ENCODE data around the gene ISLR2.

ISLR2 gene

GRCh38 chr15:74175271-74176191, 45.1 kb downstream of the ISLR2 start:
- DNase-seq (ENCODE audit: insufficient read length, low spot score) (no peak), FAIRE-seq (no peak)

- DNase-seq (ENCODE audit: insufficient read length, low spot score): no peak
- FAIRE-seq: no peak
Observed at GRCh38 chr15:74176262-74177214, 46.2 kb downstream of the ISLR2 start.

GRCh38 chr15:74178326-74179100, 48.1 kb downstream of the ISLR2 start:
- DNase-seq (ENCODE audit: insufficient read length, low spot score): no peak
- FAIRE-seq: no peak

- DNase-seq (ENCODE audit: insufficient read length, low spot score) (no peak), FAIRE-seq (no peak)
Observed at GRCh38 chr15:74179101-74179841, 48.9 kb downstream of the ISLR2 start.

- DNase-seq (ENCODE audit: insufficient read length, low spot score) (no peak), FAIRE-seq (no peak)
Observed at GRCh38 chr15:74179983-74180880, 49.8 kb downstream of the ISLR2 start.

- DNase-seq (ENCODE audit: insufficient read length, low spot score): no peak
- FAIRE-seq: no peak
Observed at GRCh38 chr15:74180881-74181602, 50.7 kb downstream of the ISLR2 start.

- DNase-seq (ENCODE audit: insufficient read length, low spot score): no peak
- FAIRE-seq: no peak
Observed at GRCh38 chr15:74182131-74182530, 51.7 kb downstream of the ISLR2 start.

- DNase-seq (ENCODE audit: insufficient read length, low spot score) (no peak), FAIRE-seq (no peak)
Observed at GRCh38 chr15:74184582-74185091, 54.3 kb downstream of the ISLR2 start.

- FAIRE-seq (no peak), DNase-seq (ENCODE audit: insufficient read length, low spot score) (no peak)
Observed at GRCh38 chr15:74185710-74186348, 55.4 kb downstream of the ISLR2 start.

All from GM19239 (cell line).